Transverse colon (tissue), 4 donors: ENCODE results near the gene POLR2L. TPM values are rescaled to one million over a fixed set of nuclear protein-coding genes. Genes with fewer than 3 reads are reported as not detected.
A peak's percentile ranks its signal among the peaks of the same experiment; 100 is the strongest.

ENCODE experiments used
- DNase-seq: peaks from one replicate; pipeline ENCODE4 v3.0.0-alpha.2; 2019
- H3K27ac ChIP-seq, 4 donors: fragments of 200-600 bp; sonication (generic); 2 replicates each; pipeline ENCODE4 v1.5.1; 2016 to 2018; ENCODE audit warnings: inconsistent platforms in 4 of 4
- H3K27me3 ChIP-seq: fragments of 200-600 bp; sonication (generic); 2 replicates; pipeline ENCODE4 v1.5.1; 2017; ENCODE audit warnings: inconsistent platforms
- H3K36me3 ChIP-seq, 4 donors: fragments of 200-600 bp; sonication (generic); 2 replicates each; pipeline ENCODE4 v1.5.1; 2017 to 2019; ENCODE audit warnings: inconsistent platforms in 4 of 4
- H3K4me1 ChIP-seq, 4 donors: fragments of 200-600 bp; sonication (generic); 2 replicates each; pipeline ENCODE4 v1.5.1; 2017 to 2020; ENCODE audit warnings: inconsistent platforms in 4 of 4
- H3K4me3 ChIP-seq, 4 donors: fragments of 200-600 bp; sonication (generic); 1 replicate in 1 of 4; 2 replicates in 3 of 4; pipeline versions ENCODE4 v1.5.1 to v1.6.1; 2017 to 2019; ENCODE audit warnings: inconsistent platforms in 4 of 4
- H3K9me3 ChIP-seq, 2 donors: fragments of 200-600 bp; sonication (generic); 2 replicates each; pipeline ENCODE4 v1.5.1; 2017 to 2019; ENCODE audit warnings: inconsistent platforms in 2 of 2
- EP300 ChIP-seq: sonication (generic); formaldehyde crosslinking; IDR thresholded peaks from one replicate; pipeline ENCODE4 v1.6.1; 2017; ENCODE audit warnings: antibody characterized with exemption, low read depth
- POLR2A ChIP-seq: fragments of 450-650 bp; IDR thresholded peaks from one replicate; pipeline ENCODE4 v1.6.1; 2016; ENCODE audit warnings: antibody characterized with exemption, mild to moderate bottlenecking, moderate library complexity
- POLR2AphosphoS5 ChIP-seq, 3 donors: sonication (generic); formaldehyde crosslinking; IDR thresholded peaks; one replicate each; pipeline ENCODE4 v1.6.1; 2016; ENCODE audit warnings: antibody characterized with exemption in 3 of 3
- WGBS, 2 donors: methylation state at CpG; one replicate each; pipeline ENCODE4 v1.1.5; 2018; ENCODE audit warnings: low coverage in 1 of 2; 5-methylcytosine and 5-hydroxymethylcytosine counted together
- in situ Hi-C, 4 donors: fragments of 200-750 bp; cut with MboI; loops; one replicate each; pipeline versions ENCODE4 v1.15.0 to v1.15.1; 2017; ENCODE audit warnings: low sequenced_read_pairs in 3 of 4, low pct_ligation_motif_present in 1 of 4, low pct_unique_long_range_greater_than_20kb in 1 of 4
- intact Hi-C: fragments of 100-400 bp; cut with DNase I; formaldehyde crosslinking; loops from one replicate; pipeline ENCODE4 v1.15.1; 2023; ENCODE audit warnings: low total_unique reads
- total RNA-seq, 4 donors: library from RNA; depleted of rRNA; stranded (reverse); fragments of >200 nt; gene quantifications; one replicate each; pipeline ENCODE4 v1.1.0, GENCODE V29; 2016
- TF ChIP-seq, protein P1 (sequence below), 5 experiments: fragments of 200-600 bp in 3 of 5; fragments of 450-650 bp in 2 of 5; sonication (generic) in 3 of 5; IDR thresholded peaks; 1 replicate in 2 of 5; 2 replicates in 3 of 5; pipeline ENCODE4 v1.5.1; 2016 to 2017; ENCODE audit warnings: antibody characterized with exemption in 5 of 5, inconsistent platforms in 3 of 5, mild to moderate bottlenecking in 2 of 5, moderate library complexity in 1 of 5

The POLR2L gene
- total RNA-seq, 4 donors from 2014 or later: 9.7 to 66.6 (median 32.7) TPM

DNA sequence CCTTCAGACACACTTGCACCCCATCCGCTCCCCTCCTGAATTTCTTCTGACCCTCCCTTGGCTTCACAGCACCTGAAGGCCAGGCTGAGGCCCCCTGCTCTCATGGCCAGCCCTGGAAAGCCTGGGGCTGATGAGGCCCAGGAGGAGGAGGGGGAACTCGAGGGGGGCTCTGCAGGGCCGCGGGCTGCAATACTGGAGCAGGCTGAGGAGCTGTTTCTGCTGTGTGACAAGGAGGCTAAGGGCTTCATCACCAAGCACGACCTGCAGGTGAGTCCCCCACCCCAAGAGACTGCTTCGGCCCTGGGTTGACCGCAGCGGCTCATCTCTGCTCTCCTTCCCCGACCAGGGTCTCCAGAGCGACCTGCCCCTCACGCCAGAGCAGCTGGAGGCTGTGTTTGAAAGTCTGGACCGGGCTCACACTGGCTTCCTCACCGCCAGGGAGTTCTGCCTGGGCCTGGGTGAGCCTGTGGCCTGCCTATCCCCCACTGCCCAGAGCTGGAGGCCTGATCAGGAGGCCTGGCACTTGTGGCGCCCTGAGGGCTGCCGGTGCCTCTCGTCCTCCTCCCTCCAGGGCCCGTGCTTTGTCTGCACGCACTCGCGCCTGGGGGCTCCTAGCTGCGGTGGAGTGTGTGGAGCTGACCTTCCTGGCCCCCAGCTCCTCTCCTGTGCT, 13.7 kb downstream of the POLR2L start:
- WGBS, 2 donors: 82% methylated on average over 21 of the region's 21 CpGs; no CpG with 5 or more reads in 1 of the 2 donors
- Histone ChIP-seq H3K36me3 (peaks cover 0 to 14% (median 0%) of the 10 kb centered on the region in 4 donors), H3K4me1 (peaks cover 36 to 89% (median 80%) of the 10 kb centered on the region in 4 donors), H3K4me3 (peak overlapping the region in 1 of 4 donors; percentile 33), H3K27me3 (peaks cover 70% of the 10 kb centered on the region), H3K27ac (peak overlapping the region; percentile 91 to 95 (median 94)), H3K9me3 (no peaks in the 10 kb centered on the region)
- intact Hi-C loops (no loop called here), in situ Hi-C loops (no loop called here)
- no peak for TF ChIP-seq EP300
- no peak for TF ChIP-seq POLR2AphosphoS5 (IDR thresholded peaks at IDR 0.05)
- TF ChIP-seq POLR2A: no peak
- TF ChIP-seq, protein P1, sequence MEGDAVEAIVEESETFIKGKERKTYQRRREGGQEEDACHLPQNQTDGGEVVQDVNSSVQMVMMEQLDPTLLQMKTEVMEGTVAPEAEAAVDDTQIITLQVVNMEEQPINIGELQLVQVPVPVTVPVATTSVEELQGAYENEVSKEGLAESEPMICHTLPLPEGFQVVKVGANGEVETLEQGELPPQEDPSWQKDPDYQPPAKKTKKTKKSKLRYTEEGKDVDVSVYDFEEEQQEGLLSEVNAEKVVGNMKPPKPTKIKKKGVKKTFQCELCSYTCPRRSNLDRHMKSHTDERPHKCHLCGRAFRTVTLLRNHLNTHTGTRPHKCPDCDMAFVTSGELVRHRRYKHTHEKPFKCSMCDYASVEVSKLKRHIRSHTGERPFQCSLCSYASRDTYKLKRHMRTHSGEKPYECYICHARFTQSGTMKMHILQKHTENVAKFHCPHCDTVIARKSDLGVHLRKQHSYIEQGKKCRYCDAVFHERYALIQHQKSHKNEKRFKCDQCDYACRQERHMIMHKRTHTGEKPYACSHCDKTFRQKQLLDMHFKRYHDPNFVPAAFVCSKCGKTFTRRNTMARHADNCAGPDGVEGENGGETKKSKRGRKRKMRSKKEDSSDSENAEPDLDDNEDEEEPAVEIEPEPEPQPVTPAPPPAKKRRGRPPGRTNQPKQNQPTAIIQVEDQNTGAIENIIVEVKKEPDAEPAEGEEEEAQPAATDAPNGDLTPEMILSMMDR (IDR thresholded peaks at IDR 0.05): no peak
- no peak for DNase-seq

DNA sequence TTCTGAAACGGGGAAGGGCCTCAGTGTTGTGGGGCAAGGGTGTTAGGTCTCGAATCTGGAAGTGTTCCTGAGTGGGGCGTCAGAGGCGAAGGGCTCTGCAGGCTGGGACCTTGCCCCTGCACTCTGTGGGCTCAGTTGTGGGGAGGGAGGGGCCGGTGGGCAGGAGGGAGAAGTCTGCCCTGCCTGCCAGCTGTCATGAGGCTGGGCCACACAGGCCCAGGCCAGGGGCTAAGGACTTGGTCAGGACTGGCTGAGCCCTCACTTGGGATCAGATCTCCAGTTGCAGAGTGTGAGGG, 14.5 kb downstream of the POLR2L start, which contains the start of gene CRACR2B:
CRACR2B (plus strand) TSS at position 23 of the 296 bp plus-strand sequence. CDS start 689 bp downstream, outside the sequence.
- peaks cover 0 to 14% (median 0%) of the 10 kb centered on the region in 4 donors for H3K36me3 ChIP-seq
- peaks cover 33 to 92% (median 82%) of the 10 kb centered on the region in 4 donors for H3K4me1 ChIP-seq
- H3K27me3 ChIP-seq: peaks cover 70% of the 10 kb centered on the region
- H3K27ac ChIP-seq: peak within 1 kb of the TSS; percentile 91 to 95 (median 94)
- TF ChIP-seq EP300: no peak
- TF ChIP-seq, protein P1 (IDR thresholded peaks at IDR 0.05): no peak
- peak in 2 of 3 donors; percentile 38 to 46 for TF ChIP-seq POLR2AphosphoS5 (IDR thresholded peaks at IDR 0.05)
- no peak for TF ChIP-seq POLR2A
- intact Hi-C loops: no loop called here
- H3K9me3 ChIP-seq: no peaks in the 10 kb centered on the region
- in situ Hi-C loops: no loop called here
- peak; percentile 85 for DNase-seq
- H3K4me3 ChIP-seq: peak within 1 kb of the TSS; percentile 29 to 64 (median 46)
- 17 to 21% methylated on average over 1 to 5 of the region's 5 CpGs for WGBS, 2 donors

DNA sequence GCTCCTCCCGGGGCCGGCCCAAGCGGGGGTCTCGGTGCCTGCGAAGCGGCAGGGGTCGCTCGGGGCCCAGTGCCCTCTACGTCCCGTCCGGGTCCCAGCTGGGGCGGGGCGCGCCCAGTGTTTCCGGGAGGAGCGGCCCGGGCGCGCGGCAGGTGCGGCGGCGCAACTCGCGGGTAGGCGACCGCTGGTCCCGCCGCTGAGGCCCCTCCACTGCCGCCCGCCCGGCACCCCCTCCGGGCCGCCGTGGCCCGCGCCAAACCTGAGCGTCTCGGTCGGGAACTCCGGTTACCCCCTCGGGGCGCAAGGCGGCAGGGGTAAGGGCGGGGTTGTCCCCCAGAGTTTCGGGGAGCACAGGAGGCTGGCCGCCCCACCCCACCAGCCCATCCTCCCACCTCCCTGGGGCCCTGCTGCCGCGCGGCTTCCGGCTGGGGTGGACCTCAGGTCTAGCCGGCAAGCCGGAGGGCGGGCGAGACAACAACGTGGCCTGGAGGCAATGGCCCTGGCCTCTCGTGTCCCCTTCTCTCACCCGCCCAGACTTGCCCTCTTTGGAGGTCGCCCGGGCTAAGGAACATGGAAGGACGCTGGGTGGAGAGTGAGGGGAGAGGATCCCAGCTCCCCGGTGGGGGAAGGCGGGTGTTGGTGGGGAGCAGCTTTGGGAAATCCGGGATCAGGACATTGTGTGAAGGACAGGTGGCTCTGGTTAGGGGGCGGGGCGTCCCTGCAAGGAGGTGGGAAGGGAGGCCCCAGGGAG, 15.0 kb downstream of the POLR2L start:
- peak overlapping the region; percentile 91 to 95 (median 94) for H3K27ac ChIP-seq
- in situ Hi-C loops: no loop called here
- peak overlapping the region; percentile 29 to 64 (median 46) for H3K4me3 ChIP-seq
- peaks cover 70% of the 10 kb centered on the region for H3K27me3 ChIP-seq
- TF ChIP-seq POLR2A (peak; percentile 72), EP300 (no peak), POLR2AphosphoS5 (IDR thresholded peaks at IDR 0.05) (peak in 2 of 3 donors; percentile 4 to 41)
- TF ChIP-seq, protein P1 (IDR thresholded peaks at IDR 0.05): peak in 1 of 5 experiments; percentile 8
- WGBS, 2 donors: 12% methylated on average over 19 of the region's 66 CpGs; no CpG with 5 or more reads in 1 of the 2 donors
- intact Hi-C loops: no loop called here
- H3K9me3 ChIP-seq: no peaks in the 10 kb centered on the region
- H3K4me1 ChIP-seq: peaks cover 31 to 89% (median 79%) of the 10 kb centered on the region in 4 donors
- peak; percentile 74 for DNase-seq
- peaks cover 0 to 14% (median 0%) of the 10 kb centered on the region in 4 donors for H3K36me3 ChIP-seq

DNA sequence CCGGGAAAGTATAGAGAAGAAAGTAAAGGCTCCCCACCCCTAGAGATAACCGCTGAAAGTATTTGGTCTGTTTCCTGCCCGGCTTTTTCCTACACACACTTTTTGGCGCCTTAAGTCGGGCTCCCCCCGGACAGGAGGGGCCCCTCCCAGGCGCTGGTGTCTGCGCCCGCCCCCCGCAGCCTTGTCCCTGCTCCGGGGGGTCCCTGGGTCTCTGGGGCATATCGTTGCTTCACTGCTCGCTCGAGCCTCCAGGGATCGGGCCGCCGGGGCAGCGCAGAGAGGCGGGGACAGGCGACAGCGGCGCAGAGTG, 15.5 kb downstream of the POLR2L start:
- in situ Hi-C loops: no loop called here
- Histone ChIP-seq H3K27me3 (peaks cover 66% of the 10 kb centered on the region), H3K9me3 (no peaks in the 10 kb centered on the region), H3K4me1 (peaks cover 28 to 87% (median 78%) of the 10 kb centered on the region in 4 donors), H3K27ac (peak overlapping the region; percentile 91 to 95 (median 94)), H3K4me3 (peak overlapping the region; percentile 25 to 64 (median 46)), H3K36me3 (peaks cover 0 to 14% (median 0%) of the 10 kb centered on the region in 4 donors)
- no peak for DNase-seq
- no peak for TF ChIP-seq POLR2AphosphoS5 (IDR thresholded peaks at IDR 0.05)
- TF ChIP-seq, protein P1 (IDR thresholded peaks at IDR 0.05): no peak
- no peak for TF ChIP-seq EP300
- no peak for TF ChIP-seq POLR2A
- intact Hi-C loops: no loop called here
- WGBS, 2 donors: 3% methylated on average over 16 of the region's 22 CpGs; no CpG with 5 or more reads in 1 of the 2 donors
